SK-N-SH treated with all-trans-retinoic acid at 6 μM for 48 hours (cell line): ENCODE data around the gene MRPS27.
"Not testable (repeated sequence)": the region's sequence is repeated elsewhere in the genome, so short reads cannot be mapped to it uniquely, and the experiment has no call there.

Experiments
- ATAC-seq: fragments of 200-7000 bp; cut with Tn5 transposase; 3 replicates; pipeline ENCODE4 v1.9.1; 2020; ENCODE audit warnings: mild to moderate bottlenecking, moderate library complexity
- ARNTL ChIP-seq: fragments of 450-650 bp; formaldehyde crosslinking; IDR thresholded peaks from 2 replicates; pipeline ENCODE4 v1.5.0; 2020; ENCODE audit warnings: low read depth, mild to moderate bottlenecking, moderate library complexity, borderline replicate concordance
- BACH2 ChIP-seq: fragments of 250-450 bp; sonication (Bioruptor Pico); IDR thresholded peaks from 2 replicates; pipeline ENCODE4 v1.9.0; 2021; ENCODE audit warnings: mild to moderate bottlenecking, borderline replicate concordance
- CSDC2 ChIP-seq: fragments of 250-450 bp; sonication (Bioruptor Pico); IDR thresholded peaks from 2 replicates; pipeline ENCODE4 v1.5.0; 2020; ENCODE audit warnings: mild to moderate bottlenecking, moderate library complexity
- ISL1 ChIP-seq: fragments of 250-450 bp; sonication (Bioruptor Pico); IDR thresholded peaks from 2 replicates; pipeline ENCODE4 v2.1.2; 2022; ENCODE audit warnings: mild to moderate bottlenecking, moderate library complexity
- OSR1 ChIP-seq: fragments of 250-450 bp; sonication (Bioruptor Pico); IDR thresholded peaks from 2 replicates; pipeline ENCODE4 v1.8.0; 2022; ENCODE audit warnings: moderate library complexity, mild to moderate bottlenecking, inconsistent platforms
- PATZ1 ChIP-seq: fragments of 250-450 bp; sonication (Bioruptor Pico); IDR thresholded peaks from 2 replicates; pipeline ENCODE4 v1.8.0; 2020; ENCODE audit warnings: mild to moderate bottlenecking, moderate library complexity, borderline replicate concordance
- POU6F1 ChIP-seq: fragments of 250-450 bp; sonication (Bioruptor Pico); IDR thresholded peaks from 2 replicates; pipeline ENCODE4 v1.8.0; 2021; ENCODE audit warnings: low read depth, mild to moderate bottlenecking, moderate library complexity, borderline replicate concordance
- PPARA ChIP-seq: fragments of 250-450 bp; sonication (Bioruptor Pico); IDR thresholded peaks from 2 replicates; pipeline ENCODE4 v1.5.0; 2020; ENCODE audit warnings: mild to moderate bottlenecking, borderline replicate concordance
- RARB ChIP-seq: fragments of 250-450 bp; sonication (Bioruptor Pico); IDR thresholded peaks from 2 replicates; pipeline ENCODE4 v1.8.0; 2021; ENCODE audit warnings: mild to moderate bottlenecking, moderate library complexity
- SNAI2 ChIP-seq: fragments of 250-450 bp; sonication (Bioruptor Pico); IDR thresholded peaks from 2 replicates; pipeline ENCODE4 v1.5.0; 2020; ENCODE audit warnings: mild to moderate bottlenecking, moderate library complexity
- TCF4 ChIP-seq: fragments of 250-450 bp; sonication (Bioruptor Pico); IDR thresholded peaks from 2 replicates; pipeline ENCODE4 v1.8.0; 2021; ENCODE audit warnings: mild to moderate bottlenecking, moderate library complexity, borderline replicate concordance
- TOX ChIP-seq: fragments of 250-450 bp; sonication (Bioruptor Pico); IDR thresholded peaks from 2 replicates; pipeline ENCODE4 v1.8.0; 2021; ENCODE audit warnings: mild to moderate bottlenecking, moderate library complexity, borderline replicate concordance
- TSHZ2 ChIP-seq: fragments of 250-450 bp; sonication (Bioruptor Pico); IDR thresholded peaks from 2 replicates; pipeline ENCODE4 v1.5.0; 2020; ENCODE audit warnings: mild to moderate bottlenecking, moderate library complexity
- ZFP3 ChIP-seq: fragments of 250-450 bp; sonication (Bioruptor Pico); IDR thresholded peaks from 2 replicates; pipeline ENCODE4 v1.5.0; 2020; ENCODE audit warnings: mild to moderate bottlenecking, moderate library complexity
- ZFP30 ChIP-seq: fragments of 450-650 bp; formaldehyde crosslinking; IDR thresholded peaks from 2 replicates; pipeline ENCODE4 v1.5.0; 2022; ENCODE audit warnings: mild to moderate bottlenecking, moderate library complexity
- ZNF70 ChIP-seq: fragments of 450-650 bp; formaldehyde crosslinking; IDR thresholded peaks from 2 replicates; pipeline ENCODE4 v1.5.0; 2020; ENCODE audit warnings: mild to moderate bottlenecking, moderate library complexity
- TF ChIP-seq, protein P1 (sequence below): fragments of 250-450 bp; sonication (Bioruptor Pico); IDR thresholded peaks from 2 replicates; pipeline ENCODE4 v1.5.1; 2020; ENCODE audit warnings: low read depth, mild to moderate bottlenecking, moderate library complexity

Gene MRPS27

GRCh38 chr5:72328172-72328571 lies 8.1 kb upstream of the MRPS27 start (continued):
- TF ChIP-seq TSHZ2 (CRISPR knock-in tag) (no peak), TOX (CRISPR knock-in tag) (no peak), ISL1 (CRISPR knock-in tag) (no peak)
- TF ChIP-seq, protein P1, sequence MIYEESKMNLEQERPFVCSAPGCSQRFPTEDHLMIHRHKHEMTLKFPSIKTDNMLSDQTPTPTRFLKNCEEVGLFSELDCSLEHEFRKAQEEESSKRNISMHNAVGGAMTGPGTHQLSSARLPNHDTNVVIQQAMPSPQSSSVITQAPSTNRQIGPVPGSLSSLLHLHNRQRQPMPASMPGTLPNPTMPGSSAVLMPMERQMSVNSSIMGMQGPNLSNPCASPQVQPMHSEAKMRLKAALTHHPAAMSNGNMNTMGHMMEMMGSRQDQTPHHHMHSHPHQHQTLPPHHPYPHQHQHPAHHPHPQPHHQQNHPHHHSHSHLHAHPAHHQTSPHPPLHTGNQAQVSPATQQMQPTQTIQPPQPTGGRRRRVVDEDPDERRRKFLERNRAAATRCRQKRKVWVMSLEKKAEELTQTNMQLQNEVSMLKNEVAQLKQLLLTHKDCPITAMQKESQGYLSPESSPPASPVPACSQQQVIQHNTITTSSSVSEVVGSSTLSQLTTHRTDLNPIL (CRISPR knock-in tag): no peak

- no peak for TF ChIP-seq ZFP3 (CRISPR knock-in tag)
- TF ChIP-seq ARNTL (CRISPR knock-in tag): no peak
- TF ChIP-seq ZFP30 (CRISPR knock-in tag): no peak
- no peak for TF ChIP-seq POU6F1 (CRISPR knock-in tag)
- no peak for TF ChIP-seq BACH2
- no peak for TF ChIP-seq CSDC2 (CRISPR knock-in tag)
- TF ChIP-seq TCF4 (CRISPR knock-in tag): no peak
- TF ChIP-seq ISL1 (CRISPR knock-in tag): no peak
- no peak for TF ChIP-seq OSR1 (CRISPR knock-in tag)
- TF ChIP-seq TOX (CRISPR knock-in tag): no peak
- TF ChIP-seq RARB (CRISPR knock-in tag): no peak
- TF ChIP-seq ZNF70 (CRISPR knock-in tag): no peak
- TF ChIP-seq PPARA (CRISPR knock-in tag): no peak
- TF ChIP-seq SNAI2 (CRISPR knock-in tag): no peak
- TF ChIP-seq PATZ1: no peak
Measured at GRCh38 chr5:72326306-72326649, 6.2 kb upstream of the MRPS27 start.

GRCh38 chr5:72325566-72326305 lies 5.7 kb upstream of the MRPS27 start:
- ATAC-seq: peak; percentile 76

More at GRCh38 chr5:72326306-72326649, 6.2 kb upstream of the MRPS27 start:
- peak; percentile 49 for ATAC-seq

DNA sequence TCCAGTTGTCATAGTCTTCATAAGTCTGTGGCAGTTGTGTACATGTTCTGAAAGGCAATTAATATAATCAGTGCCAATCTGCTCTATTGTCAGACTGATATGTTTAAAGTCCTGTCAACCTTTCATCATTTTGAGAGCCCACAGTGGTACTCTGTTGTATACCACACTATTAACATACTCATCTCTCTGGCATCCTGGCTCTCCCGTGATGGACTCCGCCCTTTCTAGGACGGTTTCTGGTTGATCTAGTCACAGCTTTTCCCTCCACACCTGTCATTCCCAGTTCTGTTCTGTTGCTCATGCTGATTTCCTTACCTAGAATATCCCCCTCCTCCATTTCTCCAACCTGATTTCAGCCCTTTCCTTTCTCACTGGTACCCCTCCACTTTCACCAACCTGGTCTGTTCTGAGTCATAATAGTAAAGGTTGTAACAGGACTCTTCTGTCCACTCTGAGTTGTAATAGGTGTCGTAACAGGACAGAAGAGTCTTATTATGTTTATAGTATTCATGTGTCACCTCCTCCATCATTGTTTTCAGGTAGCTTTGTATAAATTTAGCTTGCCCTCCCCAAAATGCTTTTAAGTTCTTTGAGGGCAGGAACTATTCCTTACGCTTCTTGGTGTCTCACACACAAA lies 4.3 kb upstream of the MRPS27 start:
- TF ChIP-seq PATZ1: no peak
- no peak for TF ChIP-seq ISL1 (CRISPR knock-in tag)
- ATAC-seq: no peak

More at GRCh38 chr5:72325566-72326305, 5.7 kb upstream of the MRPS27 start:
- no peak for TF ChIP-seq ARNTL (CRISPR knock-in tag)
- 0 out of 2 replicates have a peak, but pooled peaks have one; percentile 8 for TF ChIP-seq ISL1 (CRISPR knock-in tag)

DNA sequence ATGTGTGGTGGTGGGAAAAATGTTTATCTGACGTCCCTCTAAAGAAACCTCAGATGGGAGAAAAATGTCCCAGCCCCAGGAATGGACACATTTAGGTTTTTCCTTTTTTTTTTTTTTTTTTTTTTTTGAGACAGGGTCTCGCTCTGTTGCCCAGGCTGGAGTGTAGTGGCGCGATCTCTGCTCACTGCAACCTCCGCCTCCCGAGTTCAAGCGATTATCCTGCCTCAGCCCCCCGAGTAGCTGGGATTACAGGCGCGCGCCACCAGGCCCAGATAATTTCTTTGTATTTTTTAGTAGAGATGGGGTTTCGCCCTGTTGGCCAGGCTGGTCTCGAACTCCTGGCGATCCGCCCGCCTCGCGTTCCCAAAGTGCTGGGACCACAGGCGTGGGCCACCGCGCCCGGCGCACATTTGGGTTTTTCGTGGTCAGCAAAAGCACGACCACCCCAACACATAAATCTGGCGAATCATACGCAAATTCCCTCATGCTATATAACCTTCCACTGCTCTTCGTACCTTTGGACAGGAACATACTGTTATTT lies 535 bp downstream of the MRPS27 start:
- ATAC-seq: not testable (repeated sequence)
